H1 (cell line): ENCODE results near the gene ZDHHC9. TPM values are rescaled to one million over a fixed set of nuclear protein-coding genes. Genes with fewer than 3 reads are reported as not detected.

ENCODE experiments used
- CTCF ChIA-PET: fragments of 300-600 bp; sonication (Branson Sonifier 250); formaldehyde crosslinking; loops from one replicate; lab custom pipeline; 2021; ENCODE audit not compliant: partially characterized antibody; lab: Charles Lee
- POLR2A ChIA-PET: fragments of 300-600 bp; sonication (Branson Sonifier 250); formaldehyde crosslinking; loops from one replicate; lab custom pipeline; 2021; ENCODE audit warnings: inconsistent platforms; ENCODE audit not compliant: partially characterized antibody; lab: Charles Lee
- DNase-seq, 2 experiments: peaks; one replicate each; pipeline versions ENCODE4 v3.0.0 to v3.0.0-alpha.2; 2010 to 2022; ENCODE audit warnings: low spot score in 2 of 2, low read depth in 1 of 2, mixed read lengths in 1 of 2
- FAIRE-seq: peaks from 2 replicates; lab custom pipeline; 2011; peaks lifted over from hg19 to GRCh38; lab: Jason Lieb, UNC
- H2AFZ ChIP-seq: 2 replicates; pipeline ENCODE4 v1.8.1; 2012; ENCODE audit warnings: low read length, inconsistent platforms
- H2AK5ac ChIP-seq: 2 replicates; pipeline ENCODE4 v1.6.1; 2013; ENCODE audit warnings: low read depth, low read length
- H2BK120ac ChIP-seq: replicated peaks from 2 replicates; pipeline ENCODE3; 2013; ENCODE audit warnings: low read depth, low read length, inconsistent platforms
- H2BK12ac ChIP-seq: 2 replicates; pipeline ENCODE4 v1.6.1; 2013; ENCODE audit warnings: low read depth, low read length
- H2BK15ac ChIP-seq: 2 replicates; pipeline ENCODE4 v1.6.1; 2013; ENCODE audit warnings: low read length
- H2BK20ac ChIP-seq: 2 replicates; pipeline ENCODE4 v1.6.1; 2013; ENCODE audit warnings: low read length
- H2BK5ac ChIP-seq: 2 replicates; pipeline ENCODE4 v1.6.1; 2013; ENCODE audit warnings: low read depth, low read length
- H3K14ac ChIP-seq: 2 replicates; pipeline ENCODE4 v1.6.1; 2013; ENCODE audit warnings: inconsistent platforms; ENCODE audit not compliant: insufficient read length
- H3K18ac ChIP-seq: 2 replicates; pipeline ENCODE4 v1.6.1; 2013; ENCODE audit warnings: low read length; ENCODE audit errors: extremely low read depth
- H3K23ac ChIP-seq: 2 replicates; pipeline ENCODE4 v1.6.1; 2013; ENCODE audit warnings: inconsistent platforms; ENCODE audit not compliant: insufficient read length
- H3K23me2 ChIP-seq: 2 replicates; pipeline ENCODE4 v1.6.1; 2013; ENCODE audit warnings: low read depth, low read length
- H3K27ac ChIP-seq: 2 replicates; pipeline ENCODE4 v1.6.1; 2011; ENCODE audit warnings: low read depth, low read length, inconsistent platforms
- H3K27me3 ChIP-seq, 4 experiments: replicated peaks in 1 of 4; 1 replicate in 1 of 4; 2 replicates in 3 of 4; pipeline versions ENCODE4 v1.6.1 to v1.8.1; 2011 to 2013; ENCODE audit warnings: low read length in 3 of 4, mild to moderate bottlenecking in 3 of 4, inconsistent platforms in 2 of 4, mixed read lengths in 2 of 4, moderate library complexity in 1 of 4; ENCODE audit not compliant: control insufficient read depth in 3 of 4, insufficient read depth in 3 of 4; ENCODE audit errors: extremely low read depth in 1 of 4
- H3K36me3 ChIP-seq, 4 experiments: 2 replicates each; pipeline versions ENCODE4 v1.6.1 to v1.8.1; 2011 to 2013; ENCODE audit warnings: mild to moderate bottlenecking in 4 of 4, low read length in 3 of 4, moderate library complexity in 2 of 4, control low read depth in 1 of 4, inconsistent platforms in 1 of 4; ENCODE audit not compliant: insufficient read depth in 4 of 4, control insufficient read depth in 2 of 4
- H3K4ac ChIP-seq: replicated peaks from 2 replicates; pipeline ENCODE3; 2013; ENCODE audit warnings: low read length, low read depth, mixed read lengths, inconsistent platforms; ENCODE audit not compliant: insufficient read length
- H3K4me1 ChIP-seq, 4 experiments: replicated peaks in 1 of 4; 1 replicate in 1 of 4; 2 replicates in 3 of 4; pipeline versions ENCODE4 v1.6.1 to v1.8.1; 2011 to 2013; ENCODE audit warnings: low read length in 3 of 4, inconsistent platforms in 2 of 4, mixed read lengths in 1 of 4; ENCODE audit not compliant: insufficient read depth in 4 of 4, control insufficient read depth in 3 of 4
- H3K4me2 ChIP-seq, 2 experiments: 2 replicates each; pipeline versions ENCODE4 v1.6.1 to v1.8.1; 2011 to 2013; ENCODE audit warnings: low read depth in 2 of 2, low read length in 2 of 2, control low read depth in 1 of 2, inconsistent platforms in 1 of 2, mild to moderate bottlenecking in 1 of 2; ENCODE audit not compliant: insufficient read depth in 1 of 2
- H3K4me3 ChIP-seq, 4 experiments: fragments of 200-600, 300-600 bp in 1 of 4; sonication (generic), shearing (Covaris generic), sonication (Bioruptor Twin) in 1 of 4; 2 replicates each; pipeline versions ENCODE4 v1.5.1 to v1.8.1; 2011 to 2016; ENCODE audit warnings: low read length in 4 of 4, low read depth in 3 of 4, control low read depth in 2 of 4, inconsistent platforms in 2 of 4, mild to moderate bottlenecking in 2 of 4, mixed read lengths in 1 of 4, moderate library complexity in 1 of 4; ENCODE audit not compliant: insufficient read depth in 2 of 4; ENCODE audit errors: extremely low read depth in 1 of 4
- H3K56ac ChIP-seq: replicated peaks from 2 replicates; pipeline ENCODE3; 2013; ENCODE audit warnings: low read depth, mild to moderate bottlenecking, mixed read lengths, low read length, inconsistent platforms; ENCODE audit not compliant: insufficient read length
- H3K79me1 ChIP-seq: 2 replicates; pipeline ENCODE4 v1.6.1; 2013; ENCODE audit warnings: low read depth, low read length, control low read depth
- H3K79me2 ChIP-seq, 2 experiments: 2 replicates each; pipeline versions ENCODE4 v1.6.1 to v1.8.1; 2012 to 2013; ENCODE audit warnings: low read length in 2 of 2, mild to moderate bottlenecking in 2 of 2, inconsistent platforms in 1 of 2; ENCODE audit not compliant: insufficient read depth in 2 of 2, control insufficient read depth in 1 of 2
- H3K9ac ChIP-seq, 4 experiments: replicated peaks in 1 of 4; 1 replicate in 1 of 4; 2 replicates in 3 of 4; pipeline versions ENCODE4 v1.6.1 to v1.8.1; 2011 to 2013; ENCODE audit warnings: low read depth in 3 of 4, low read length in 3 of 4, control low read depth in 2 of 4, mild to moderate bottlenecking in 2 of 4, moderate library complexity in 2 of 4, inconsistent platforms in 1 of 4; ENCODE audit errors: extremely low read depth in 1 of 4
- H3K9me3 ChIP-seq, 2 experiments: 2 replicates each; pipeline versions ENCODE4 v1.6.1 to v1.8.1; 2012 to 2013; ENCODE audit warnings: mild to moderate bottlenecking in 2 of 2, moderate library complexity in 2 of 2, control low read depth in 1 of 2, inconsistent platforms in 1 of 2, low read depth in 1 of 2, low read length in 1 of 2, mixed read lengths in 1 of 2; ENCODE audit not compliant: insufficient read depth in 2 of 2
- H4K20me1 ChIP-seq, 2 experiments: replicated peaks in 1 of 2; 2 replicates each; pipeline versions ENCODE3 to v1.8.1; 2011 to 2013; ENCODE audit warnings: inconsistent platforms in 2 of 2, low read length in 2 of 2, mild to moderate bottlenecking in 1 of 2; ENCODE audit not compliant: insufficient read depth in 2 of 2, control insufficient read depth in 1 of 2
- H4K5ac ChIP-seq: 2 replicates; pipeline ENCODE4 v1.6.1; 2013; ENCODE audit warnings: low read length, low read depth, mixed read lengths, inconsistent platforms; ENCODE audit not compliant: insufficient read length
- H4K8ac ChIP-seq: 2 replicates; pipeline ENCODE4 v1.8.0; 2013; ENCODE audit warnings: mild to moderate bottlenecking, moderate library complexity, low read length, inconsistent platforms; ENCODE audit not compliant: insufficient read depth; ENCODE audit errors: extremely low read depth
- H4K91ac ChIP-seq: replicated peaks from 2 replicates; pipeline ENCODE3; 2013; ENCODE audit warnings: low read length, mixed read lengths, inconsistent platforms; ENCODE audit not compliant: insufficient read length
- CTBP2 ChIP-seq: IDR thresholded peaks from 2 replicates; pipeline ENCODE4 v1.7.0; 2011; ENCODE audit warnings: borderline replicate concordance, mild to moderate bottlenecking, moderate library complexity, mixed read lengths, low read length; ENCODE audit not compliant: insufficient read depth, insufficient read length
- HDAC6 ChIP-seq: IDR thresholded peaks from one replicate; pipeline ENCODE4 v1.7.1; 2012; ENCODE audit warnings: low read depth, mild to moderate bottlenecking, inconsistent platforms, low read length, moderate library complexity
- KDM4A ChIP-seq: IDR thresholded peaks from one replicate; pipeline ENCODE4 v1.7.1; 2012; ENCODE audit warnings: low read depth, mild to moderate bottlenecking, moderate library complexity, low read length, inconsistent platforms; ENCODE audit not compliant: severe bottlenecking
- MAX ChIP-seq: IDR thresholded peaks from 2 replicates; pipeline ENCODE4 v1.6.1; 2012; ENCODE audit warnings: inconsistent platforms
- RXRA ChIP-seq: IDR thresholded peaks from 2 replicates; pipeline ENCODE4 v1.6.1; 2011; ENCODE audit warnings: low read depth, mild to moderate bottlenecking, low read length, moderate library complexity; ENCODE audit not compliant: insufficient read depth
- SIN3A ChIP-seq, 2 experiments: IDR thresholded peaks in 1 of 2; conservative IDR thresholded peaks in 1 of 2; 2 replicates each; pipeline ENCODE4 v1.6.1; 2011 to 2012; ENCODE audit warnings: low read length in 2 of 2, improper control_type of control experiment in 1 of 2, low read depth in 1 of 2, mild to moderate bottlenecking in 1 of 2
- SRF ChIP-seq: IDR thresholded peaks from 2 replicates; pipeline ENCODE4 v1.6.1; 2011; ENCODE audit warnings: mild to moderate bottlenecking, low read depth, low read length, moderate library complexity
- SUZ12 ChIP-seq: fragments of 200-600 bp; sonication (generic); IDR thresholded peaks from 2 replicates; pipeline ENCODE4 v1.6.1; 2012; ENCODE audit warnings: mild to moderate bottlenecking, inconsistent platforms, low read length, moderate library complexity, mixed read lengths
- TAF7 ChIP-seq: optimal IDR thresholded peaks from 2 replicates; pipeline ENCODE3; 2011; ENCODE audit warnings: low read depth, mild to moderate bottlenecking, inconsistent platforms, low read length, moderate library complexity, borderline replicate concordance
- TCF12 ChIP-seq: IDR thresholded peaks from 2 replicates; pipeline ENCODE4 v1.6.1; 2011; ENCODE audit warnings: low read depth, mild to moderate bottlenecking, low read length
- USF2 ChIP-seq: IDR thresholded peaks from 2 replicates; pipeline ENCODE4 v1.6.1; 2011; ENCODE audit warnings: low read length, improper control_type of control experiment
- WGBS, 2 experiments: shearing (Covaris generic) in 1 of 2; methylation state at CpG; one replicate each; pipeline versions ENCODE4 v1.1.6 to v1.1.7; 2013 to 2015; ENCODE audit warnings: low lambda C conversion rate in 2 of 2, mixed read lengths in 2 of 2, inconsistent platforms in 1 of 2, low coverage in 1 of 2, missing lambda C conversion rate in 1 of 2; ENCODE audit not compliant: insufficient replicate concordance in 2 of 2, insufficient coverage in 1 of 2, insufficient read length in 1 of 2; ENCODE audit errors: extremely low coverage in 1 of 2, missing lambda C conversion rate in 1 of 2; 5-methylcytosine and 5-hydroxymethylcytosine counted together
- polyA plus RNA-seq, 7 experiments: library from polyadenylated mRNA; depleted of rRNA in 3 of 7; stranded (reverse) in 5 of 7; unstranded in 2 of 7; fragments of >200 nt in 5 of 7; fragments of 200-250 nt in 2 of 7; gene quantifications; 1 replicate in 5 of 7; 2 replicates in 1 of 7; 4 replicates in 1 of 7; pipeline versions ENCODE4 v1.2.1 to v1.2.3, GENCODE V29; 2011 to 2013; ENCODE audit warnings: missing spikeins in 2 of 7, mixed read lengths in 2 of 7
- total RNA-seq: library from RNA; stranded (reverse); fragmentation: NEBNext Ultra II Directional; extraction: Animal tissue kit (Norgen Biotek cat#: 25700); gene quantifications from 2 replicates; pipeline ENCODE4 v1.2.1, GENCODE V29; 2021

The ZDHHC9 gene
- total and polyA plus RNA-seq, 2 of the 8 experiments (the other 6 are each of a cell fraction or from before 2014, with no cell fraction given): 18.1 to 28.3 TPM

GRCh38 chrX:129877401-129877800 is 33.7 kb upstream of the ZDHHC9 start:
- Histone ChIP-seq H2BK20ac (0 out of 2 replicates have a peak overlapping the region, but pooled peaks have one; percentile 34), H3K18ac (no peak overlapping the region; the same call in 1 of the 2 replicates), H2BK5ac (peak overlapping the region; percentile 93; the same call in 1 of the 2 replicates), H3K23ac (no peak overlapping the region), H3K79me1 (no peaks in the 10 kb centered on the region), H3K4ac (no peak overlapping the region), H2BK15ac (no peak overlapping the region), H3K9ac (no peak overlapping the region), H2BK120ac (no peak overlapping the region), H3K4me2 (no peak overlapping the region), H2AK5ac (no peak overlapping the region), H3K14ac (no peak overlapping the region), H3K56ac (no peak overlapping the region), H4K91ac (no peak overlapping the region), H3K36me3 (no peaks in the 10 kb centered on the region), H4K20me1 (no peaks in the 10 kb centered on the region), H2AFZ (peak overlapping the region; percentile 53), H3K27me3 (no peaks in the 10 kb centered on the region), H3K27ac (no peak overlapping the region), H4K5ac (no peak overlapping the region), H2BK12ac (no peak overlapping the region), H3K23me2 (no peaks in the 10 kb centered on the region), H3K4me1 (peaks cover 0 to 2% (median 0%) of the 10 kb centered on the region in 4 experiments; a peak in 1 of 7 replicates), H3K4me3 (no peak overlapping the region), H3K79me2 (no peaks in the 10 kb centered on the region), H3K9me3 (no peaks in the 10 kb centered on the region), H4K8ac (no peak overlapping the region)
- TF ChIP-seq TCF12 (no peak), USF2 (no peak), MAX (no peak), TAF7 (no peak), KDM4A (no peak), SRF (no peak), HDAC6 (no peak), CTBP2 (no peak), SUZ12 (no peak), RXRA (no peak), SIN3A (conservative IDR thresholded peaks at IDR 0.05 in 1 of 2, IDR thresholded peaks at IDR 0.05 in 1 of 2; ENCODE audit: low read depth in 1 of 2, low read length in 2 of 2) (no peak)
- FAIRE-seq: no peak
- peak in 1 of 2 experiments; percentile 0 for DNase-seq
- ChIA-PET POLR2A (interaction anchor here (1.3 kb wide), 1 partner anchor 28 kb away, joined by 4 read pairs; the partner anchor contains the start of gene UTP14A), CTCF (no interaction called here)
- WGBS, 2 experiments: 84% methylated on average over 5 of the region's 5 CpGs; no CpG with 5 or more reads in 1 of the 2 experiments
